HG02885 (cell line): ENCODE results near the gene MLLT10.
"Not testable (repeated sequence)": the region's sequence is repeated elsewhere in the genome, so short reads cannot be mapped to it uniquely, and the experiment has no call there.

Source experiments
- ATAC-seq: cut with Tn5 transposase; IDR thresholded peaks from one replicate; pipeline ENCODE4 v1.9.1; 2021; ENCODE audit warnings: mild to moderate bottlenecking; ENCODE audit not compliant: unreplicated experiment, poor library complexity

Gene MLLT10

GRCh38 chr10:21625623-21626229 is 91.7 kb downstream of the MLLT10 start:
- no peak for ATAC-seq

GRCh38 chr10:21626457-21627161 is 92.6 kb downstream of the MLLT10 start:
- ATAC-seq, result no peak

DNA sequence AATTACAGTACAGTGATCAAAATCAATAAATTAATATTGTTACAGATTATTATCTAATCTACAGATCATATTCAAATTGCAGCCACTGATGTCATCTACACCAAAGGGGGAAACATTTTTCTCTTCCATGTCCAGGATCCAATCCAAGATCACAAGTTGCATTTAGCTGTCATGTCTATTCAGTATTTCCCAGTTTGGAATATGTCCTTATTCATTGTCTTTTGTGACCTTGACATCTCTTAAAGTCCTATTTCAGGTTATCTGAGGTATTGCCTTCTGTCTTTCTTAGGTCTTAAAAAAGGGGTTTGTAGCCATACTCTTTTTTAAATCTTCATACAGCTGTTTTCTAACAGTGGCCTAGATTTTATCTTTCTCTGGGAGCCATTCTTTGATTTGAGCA is 93.3 kb downstream of the MLLT10 start:
- no peak for ATAC-seq

DNA sequence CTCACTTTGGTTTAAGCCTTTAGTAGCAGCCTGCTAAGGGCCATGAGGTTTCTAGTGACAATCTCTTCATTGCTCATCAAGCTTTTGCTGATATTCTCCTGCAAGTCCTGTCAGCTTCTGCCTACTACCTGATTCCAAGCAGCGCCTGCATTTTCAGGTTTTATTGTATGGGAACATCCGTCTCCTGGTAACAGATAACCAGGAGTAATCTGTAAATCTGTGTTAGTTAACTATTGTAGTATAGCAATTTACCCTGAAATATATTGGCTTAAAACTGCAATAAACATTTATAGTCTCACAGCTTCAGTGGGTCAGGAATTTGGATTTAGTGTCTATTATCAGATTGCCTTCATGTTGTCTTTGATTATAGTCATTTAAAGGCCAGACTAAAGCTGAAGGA is 94.0 kb downstream of the MLLT10 start:
- no peak for ATAC-seq

DNA sequence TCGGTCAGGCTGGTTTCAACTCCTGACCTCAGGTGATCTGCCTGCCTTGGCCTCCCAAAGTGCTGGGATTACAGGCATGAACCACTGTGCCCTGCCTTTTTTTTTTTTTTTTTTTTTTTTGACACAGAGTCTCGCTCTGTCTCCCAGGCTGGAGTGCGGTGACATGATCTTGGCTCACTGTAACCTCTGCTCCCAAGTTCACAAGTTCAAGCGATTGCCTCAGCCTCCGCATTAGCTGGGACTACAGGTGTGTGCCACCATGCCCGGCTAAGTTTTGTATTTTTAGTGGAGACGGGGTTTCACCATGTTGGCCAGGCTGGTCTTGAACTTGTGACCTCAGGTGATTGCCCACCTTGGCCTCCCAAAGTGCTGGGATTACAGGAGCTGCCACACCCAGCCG is 94.6 kb downstream of the MLLT10 start:
- ATAC-seq, result not testable (repeated sequence)

DNA sequence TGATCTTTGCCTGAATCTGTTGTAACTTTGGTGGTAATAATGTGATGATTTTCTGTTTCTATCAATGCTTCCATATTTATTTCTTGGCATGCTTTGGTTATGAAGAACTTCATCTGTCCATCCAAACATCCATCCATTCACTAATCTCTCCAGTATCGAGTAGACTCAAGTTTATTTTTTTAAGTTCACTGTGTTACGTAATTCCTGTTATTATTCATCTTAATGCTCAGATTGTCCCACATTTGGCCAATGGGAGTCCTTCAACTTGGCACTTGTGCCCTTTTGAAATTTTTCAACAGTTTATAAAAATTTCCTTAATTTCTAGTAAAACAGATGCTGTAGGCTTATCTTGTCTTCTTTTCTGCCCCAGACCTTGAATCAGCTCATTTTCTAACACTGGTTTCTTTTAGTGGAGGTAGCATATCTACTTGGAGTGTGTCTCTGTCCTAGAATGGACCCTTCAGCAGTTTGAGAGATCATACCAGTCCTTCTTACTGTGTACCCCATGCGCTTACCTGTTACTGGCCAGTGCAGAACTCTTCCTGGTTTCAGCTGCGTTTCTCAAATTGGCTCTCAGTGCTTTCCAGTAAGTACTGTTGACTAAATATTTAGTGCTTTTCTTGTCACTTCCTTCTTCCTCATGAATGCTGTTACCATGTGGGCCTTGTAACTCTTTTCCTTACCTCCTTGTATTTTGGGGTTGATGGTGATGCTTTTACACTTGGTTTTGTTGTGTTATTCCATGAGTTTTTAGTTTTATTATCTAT is 100.8 kb downstream of the MLLT10 start:
- no peak for ATAC-seq

GRCh38 chr10:21637795-21638194 is 103.8 kb downstream of the MLLT10 start:
- no peak for ATAC-seq

DNA sequence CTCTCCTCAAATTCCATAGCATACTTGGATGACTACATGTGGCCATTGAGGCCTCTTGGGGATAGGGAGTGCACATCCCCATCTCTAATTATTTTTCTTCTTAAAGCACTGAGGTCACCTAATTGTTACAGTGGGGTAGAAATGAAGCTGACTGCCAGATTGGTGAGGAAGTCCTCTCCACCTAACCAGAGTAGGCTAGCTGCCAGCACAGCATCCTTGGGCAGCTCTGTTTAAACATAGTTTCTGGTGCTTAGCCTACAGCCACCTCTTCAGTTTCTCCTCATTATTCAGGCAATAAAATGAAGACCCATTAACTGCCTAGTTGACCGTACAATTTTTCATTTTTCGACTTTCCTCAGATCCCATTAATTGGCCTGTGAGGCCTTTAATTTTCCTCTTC is 104.6 kb downstream of the MLLT10 start:
- no peak for ATAC-seq

DNA sequence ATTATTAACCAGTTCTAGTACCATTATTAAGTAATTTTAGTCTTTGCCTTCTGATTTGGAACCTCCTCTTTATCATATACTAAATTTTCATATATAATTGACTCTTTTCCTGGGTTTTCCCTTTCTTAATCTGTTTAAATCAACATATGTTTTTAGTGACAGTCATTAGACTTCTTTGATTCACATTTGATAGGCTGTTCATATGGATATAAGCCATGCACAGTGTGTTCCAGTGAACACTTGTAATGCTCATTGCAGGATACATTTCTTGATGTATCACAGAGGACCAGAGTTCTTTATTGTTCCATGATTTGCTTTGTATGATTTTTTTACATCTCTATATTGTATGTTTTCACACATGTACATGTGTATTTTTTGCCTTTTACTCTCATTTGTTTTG is 114.0 kb downstream of the MLLT10 start:
- ATAC-seq, result no peak

DNA sequence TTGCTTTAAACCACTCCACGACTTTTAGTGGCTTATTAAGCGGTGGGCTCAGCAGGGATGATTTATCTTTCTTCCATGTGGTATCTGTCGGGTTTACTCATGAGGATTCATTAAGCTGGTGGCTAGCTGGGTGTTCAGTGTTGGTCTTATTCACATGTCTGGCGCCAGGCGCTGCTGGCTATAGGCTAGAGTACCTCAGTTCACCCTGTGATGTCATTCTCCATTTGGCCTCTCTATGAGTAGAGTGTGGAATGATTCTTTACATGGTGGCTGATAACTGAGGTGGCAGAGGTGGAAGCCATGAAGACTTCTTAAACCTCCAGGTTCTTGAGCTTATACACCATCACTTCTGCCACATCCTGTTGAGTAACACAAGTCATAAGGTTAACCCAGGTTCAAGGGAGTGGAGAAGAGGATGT is 115.4 kb downstream of the MLLT10 start:
- ATAC-seq, result no peak

DNA sequence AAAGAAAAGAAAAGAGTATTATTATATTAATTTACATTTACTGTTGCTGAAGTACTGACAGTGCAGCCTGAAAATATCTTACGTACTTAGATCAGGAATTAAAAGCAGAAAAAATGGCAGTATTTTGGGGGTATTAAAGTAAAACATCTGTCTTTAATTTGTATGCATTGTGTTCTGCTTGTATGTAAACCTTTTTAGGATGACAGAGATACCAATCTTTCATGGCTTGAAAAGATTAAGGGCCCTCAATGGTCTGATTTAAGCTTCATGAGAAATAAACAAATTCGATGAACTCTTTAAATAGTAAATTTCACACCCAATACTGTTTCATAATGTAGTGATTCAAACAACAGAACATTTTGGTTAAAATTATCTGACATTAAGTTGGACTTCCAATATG is 116.3 kb downstream of the MLLT10 start:
- ATAC-seq, result no peak

- ATAC-seq, result no peak
These were observed 121.2 kb downstream of the MLLT10 start for GRCh38 chr10:21655236-21655635.

GRCh38 chr10:21655687-21656086 is 121.7 kb downstream of the MLLT10 start:
- ATAC-seq, result no peak

- no peak for ATAC-seq
These were observed 127.1 kb downstream of the MLLT10 start for GRCh38 chr10:21661087-21661486.

DNA sequence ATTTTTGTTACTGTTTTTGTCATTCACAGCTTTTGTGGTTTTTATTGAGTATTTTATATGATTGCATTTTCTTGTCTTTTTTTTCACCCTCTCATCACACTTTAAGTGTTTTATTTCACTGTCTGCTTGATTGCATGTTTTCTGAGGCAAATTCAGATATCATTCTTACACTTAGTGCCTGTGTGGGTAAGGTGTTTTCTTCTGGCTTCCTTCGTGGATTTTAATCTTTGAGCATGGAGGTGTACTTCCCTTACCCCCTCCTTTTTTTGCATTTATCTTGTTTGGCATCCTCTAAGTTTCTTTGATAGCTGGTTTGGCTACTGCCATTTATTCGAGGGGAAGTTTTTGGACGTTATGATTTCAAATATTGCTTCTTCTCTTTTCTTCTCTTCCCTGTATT is 127.9 kb downstream of the MLLT10 start:
- no peak for ATAC-seq

DNA sequence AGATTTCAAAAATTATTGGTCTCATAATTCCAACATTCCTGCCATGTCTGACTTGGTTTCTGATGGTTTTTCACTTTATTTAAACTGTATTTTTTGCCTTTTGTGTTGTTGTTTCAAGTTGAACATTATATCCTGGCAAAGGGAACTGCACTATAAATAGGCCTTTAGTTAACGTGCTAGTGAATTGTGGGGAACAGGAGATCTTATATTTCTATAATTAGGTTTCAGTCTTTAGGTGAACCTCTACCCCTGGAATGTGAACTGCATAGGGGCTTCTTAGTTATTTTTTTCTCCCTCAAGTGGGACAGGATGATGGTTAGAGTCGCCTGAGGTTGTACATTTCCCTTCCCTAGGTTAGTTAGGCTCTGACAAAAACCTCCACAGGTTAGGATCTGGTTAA is 128.6 kb downstream of the MLLT10 start:
- no peak for ATAC-seq

- no peak for ATAC-seq
These were observed 134.8 kb downstream of the MLLT10 start for GRCh38 chr10:21668831-21669230.

DNA sequence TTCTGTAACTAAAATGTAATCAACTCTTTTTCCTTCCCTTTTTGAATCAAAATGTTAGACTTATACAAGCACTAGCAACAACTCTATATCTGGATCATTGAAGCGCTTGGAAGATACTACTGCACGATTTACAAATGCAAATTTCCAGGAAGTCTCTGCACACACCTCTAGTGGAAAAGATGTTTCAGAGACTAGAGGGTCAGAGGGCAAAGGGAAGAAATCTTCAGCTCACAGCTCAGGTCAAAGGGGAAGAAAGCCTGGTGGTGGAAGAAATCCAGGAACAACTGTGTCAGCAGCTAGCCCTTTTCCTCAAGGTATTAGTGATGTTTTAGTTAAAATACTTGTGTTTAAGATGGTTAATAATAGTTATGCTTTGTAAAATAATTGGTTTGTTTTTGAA is 136.4 kb downstream of the MLLT10 start:
- no peak for ATAC-seq

DNA sequence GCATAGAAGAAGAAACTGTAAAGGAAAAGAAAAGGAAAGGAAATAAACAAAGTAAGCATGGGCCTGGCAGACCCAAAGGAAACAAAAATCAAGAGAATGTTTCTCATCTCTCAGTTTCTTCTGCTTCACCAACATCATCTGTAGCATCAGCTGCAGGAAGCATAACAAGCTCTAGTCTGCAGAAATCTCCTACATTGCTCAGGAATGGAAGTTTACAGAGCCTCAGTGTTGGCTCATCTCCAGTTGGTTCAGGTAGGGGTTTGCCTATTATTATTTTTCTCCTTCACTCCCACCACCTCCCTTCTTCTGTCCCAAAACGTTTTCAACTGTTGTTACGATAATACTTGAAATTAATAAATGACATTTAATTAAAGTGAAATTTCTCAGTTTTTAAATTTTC is 139.6 kb downstream of the MLLT10 start:
- ATAC-seq, result no peak

DNA sequence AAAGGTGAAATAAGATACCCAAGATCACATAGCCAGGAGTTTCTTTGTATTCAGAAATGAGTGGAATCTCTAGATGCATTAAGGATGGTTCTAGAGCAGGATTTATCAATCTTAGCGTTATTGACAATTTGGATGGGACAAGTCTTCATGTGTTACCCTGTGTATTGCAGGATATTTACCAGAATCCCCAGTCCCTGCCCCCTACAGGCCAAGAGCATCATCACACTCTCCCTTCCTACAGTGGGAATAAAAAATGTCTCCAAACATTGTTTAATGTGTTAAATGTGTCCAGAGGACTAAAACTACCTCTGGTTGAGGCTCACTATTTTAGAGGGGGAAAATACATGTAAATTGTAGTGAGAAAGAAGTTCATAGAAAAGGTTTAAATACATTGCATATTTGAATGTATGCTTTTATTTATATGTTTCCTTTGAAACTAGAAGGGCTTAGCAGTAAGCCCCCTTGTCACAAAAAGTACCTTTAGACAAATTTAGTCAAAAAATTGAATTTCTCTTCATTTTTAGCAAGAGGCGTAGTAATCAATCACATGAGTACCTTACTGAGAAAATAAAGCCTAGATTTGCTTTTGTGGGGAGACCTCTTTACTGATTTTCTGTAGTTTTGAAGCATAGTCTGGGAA is 141.2 kb downstream of the MLLT10 start:
- ATAC-seq, result peak; percentile 64

DNA sequence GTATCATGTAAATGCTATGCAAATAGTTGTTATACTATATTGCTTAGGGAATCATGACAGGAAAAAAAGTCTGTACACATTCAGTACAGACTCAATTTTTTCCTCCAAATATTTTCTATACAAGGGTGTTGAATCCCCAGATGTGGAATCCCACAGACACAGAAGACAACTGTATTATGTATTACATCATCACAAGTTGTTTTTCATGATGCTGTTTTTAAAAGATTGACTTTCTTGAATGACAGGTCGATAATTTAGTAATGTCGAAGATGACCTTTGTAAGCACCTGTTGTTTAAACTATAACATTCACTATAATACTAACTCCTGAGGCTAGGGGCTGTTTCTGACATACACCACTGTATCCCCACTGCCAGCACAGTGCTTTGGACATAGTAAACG is 143.5 kb downstream of the MLLT10 start:
- no peak for ATAC-seq
